GM21515 (cell line): ENCODE results near the gene FAM181A.

Experiments used
- ATAC-seq: cut with Tn5 transposase; IDR thresholded peaks from one replicate; pipeline ENCODE4 v1.9.1; 2021; ENCODE audit not compliant: unreplicated experiment

FAM181A gene

DNA sequence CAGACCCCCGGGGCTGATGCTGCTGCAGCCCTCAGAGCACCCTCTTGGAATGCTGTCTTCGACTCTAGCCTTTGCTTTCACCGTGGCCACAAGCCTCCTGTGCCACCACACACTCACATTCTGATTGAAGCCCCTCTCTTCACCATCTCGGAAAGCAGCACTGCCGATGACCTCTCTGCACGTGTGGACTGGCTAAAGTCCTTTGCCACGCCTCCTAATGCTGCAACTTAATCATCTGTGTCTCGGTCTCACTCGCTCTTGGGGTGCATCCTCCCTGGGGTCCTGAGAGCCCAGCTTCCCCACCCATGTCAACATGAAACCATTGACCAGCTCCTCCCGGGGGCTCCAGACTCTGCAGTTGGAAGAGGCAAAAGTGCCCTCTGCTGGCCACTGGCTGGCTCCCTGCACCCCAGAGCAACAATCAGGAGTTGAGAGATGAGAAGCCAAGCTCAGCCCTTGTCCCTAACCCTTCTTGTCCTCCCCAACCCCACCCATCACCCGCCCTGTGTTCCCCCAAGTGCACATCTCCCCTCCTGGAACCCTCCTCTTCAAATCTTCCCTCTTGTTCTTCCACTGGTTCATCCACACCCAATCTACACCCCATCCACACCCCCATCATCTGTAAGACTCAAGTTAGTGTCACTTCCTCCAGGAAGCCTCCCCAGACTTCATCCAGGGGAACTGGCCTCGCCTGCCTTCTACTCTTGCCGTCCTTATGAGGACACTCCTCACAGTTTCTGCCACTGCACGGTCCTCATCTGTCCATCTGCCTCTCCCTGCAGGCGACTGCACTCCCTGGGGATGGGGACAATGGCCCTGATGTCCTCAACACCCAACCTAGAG is 23.6 kb upstream of the FAM181A start:
- ATAC-seq = no peak

DNA sequence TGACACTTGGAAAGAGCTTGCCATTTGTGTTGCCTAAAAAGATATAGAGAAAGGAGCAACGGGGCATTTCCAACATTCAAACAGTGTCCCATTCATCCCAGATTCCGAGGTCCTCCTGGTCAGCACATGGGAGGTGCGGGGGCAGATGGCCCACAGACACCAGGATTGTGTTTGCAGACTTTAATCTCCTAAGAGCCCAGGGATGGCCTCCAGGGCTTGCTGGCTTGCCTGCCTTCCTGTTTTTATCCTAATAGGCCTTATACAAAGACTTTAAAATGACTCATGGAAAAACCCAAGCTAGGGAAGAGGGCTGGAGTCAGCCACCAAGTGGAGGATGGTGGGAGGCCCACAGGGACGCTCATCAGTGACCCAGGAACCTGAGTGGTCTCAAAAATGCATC is 21.5 kb upstream of the FAM181A start:
- ATAC-seq = no peak

DNA sequence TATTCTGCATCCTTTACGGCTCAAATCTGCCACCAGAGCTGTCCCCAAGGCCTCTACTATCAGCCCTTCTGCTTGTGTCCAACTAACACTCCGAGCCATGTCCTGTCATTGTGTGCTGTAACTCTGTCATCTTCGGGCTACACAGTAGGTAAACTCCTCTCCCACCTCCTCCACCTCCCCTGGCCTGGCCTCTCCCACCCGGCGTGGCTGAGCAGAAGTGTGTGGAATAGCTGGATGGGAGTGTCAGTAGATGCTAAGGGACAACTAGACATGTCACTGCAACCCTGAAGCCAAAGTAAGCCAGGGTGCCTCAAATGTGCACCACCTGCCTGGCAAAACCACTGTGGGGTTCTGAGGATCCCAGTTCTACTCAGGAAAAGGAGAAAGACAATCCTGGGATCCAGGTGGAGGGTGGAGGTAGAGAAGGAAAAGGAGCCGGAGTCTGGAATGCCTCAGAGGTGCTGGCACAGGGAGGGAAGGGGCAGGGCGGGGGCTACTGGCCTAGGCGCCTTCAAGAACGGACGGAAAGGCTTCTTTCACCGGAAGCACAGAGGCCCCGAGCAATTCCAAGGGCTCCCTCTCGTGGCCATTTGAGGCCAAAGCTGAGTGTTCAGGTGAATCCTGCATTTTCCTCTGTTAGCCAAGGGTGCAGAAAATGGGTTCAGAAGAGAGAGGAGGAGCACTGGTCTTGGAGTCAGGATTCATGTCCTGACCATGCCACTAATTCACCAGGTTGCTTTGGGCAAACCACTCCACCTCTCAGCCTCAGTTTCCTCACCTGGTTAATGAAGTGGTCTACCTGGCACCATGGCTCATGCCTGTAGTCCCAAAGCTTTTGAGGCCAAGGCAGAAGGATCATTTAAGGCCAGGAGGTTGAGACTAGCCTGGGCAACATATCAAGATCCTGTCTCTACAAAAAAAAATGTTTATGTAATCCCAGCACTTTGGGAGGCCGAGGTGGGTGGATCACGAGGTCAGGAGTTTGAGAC is 20.5 kb upstream of the FAM181A start:
- ATAC-seq = peak; percentile 70

DNA sequence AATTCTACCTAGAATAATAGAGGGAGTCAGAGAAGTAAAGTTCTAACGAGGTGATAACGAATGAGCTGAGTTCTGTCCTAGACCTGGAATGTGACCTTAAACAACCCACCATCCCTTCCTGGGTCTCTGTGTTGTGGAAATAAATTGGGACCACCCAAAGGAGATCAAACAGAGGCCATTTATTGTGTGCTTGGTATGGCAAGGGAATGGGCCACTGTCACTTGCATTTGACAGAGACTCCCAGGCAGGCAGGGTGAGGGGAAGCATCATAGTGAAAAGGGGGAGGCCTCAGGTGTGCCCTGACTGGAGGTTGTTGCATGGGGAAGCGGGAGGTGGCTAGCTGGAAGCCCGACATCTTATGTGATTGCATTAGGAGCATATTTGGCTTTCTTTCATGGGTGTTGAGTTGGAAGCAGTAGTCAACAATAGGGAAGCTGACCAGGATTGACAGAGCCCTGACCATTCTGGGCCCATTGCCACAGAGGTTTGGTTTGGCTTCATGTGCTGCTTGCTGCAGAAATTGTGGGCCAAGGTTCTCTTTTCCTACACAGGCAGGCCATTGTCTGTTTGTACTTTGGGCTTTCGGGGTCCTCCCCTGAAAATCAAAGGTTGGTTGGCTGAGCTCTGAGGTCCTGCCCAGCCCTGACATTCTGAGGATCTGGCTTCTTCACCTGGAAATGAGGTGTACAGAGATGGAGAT is 17.6 kb upstream of the FAM181A start:
- no peak for ATAC-seq

DNA sequence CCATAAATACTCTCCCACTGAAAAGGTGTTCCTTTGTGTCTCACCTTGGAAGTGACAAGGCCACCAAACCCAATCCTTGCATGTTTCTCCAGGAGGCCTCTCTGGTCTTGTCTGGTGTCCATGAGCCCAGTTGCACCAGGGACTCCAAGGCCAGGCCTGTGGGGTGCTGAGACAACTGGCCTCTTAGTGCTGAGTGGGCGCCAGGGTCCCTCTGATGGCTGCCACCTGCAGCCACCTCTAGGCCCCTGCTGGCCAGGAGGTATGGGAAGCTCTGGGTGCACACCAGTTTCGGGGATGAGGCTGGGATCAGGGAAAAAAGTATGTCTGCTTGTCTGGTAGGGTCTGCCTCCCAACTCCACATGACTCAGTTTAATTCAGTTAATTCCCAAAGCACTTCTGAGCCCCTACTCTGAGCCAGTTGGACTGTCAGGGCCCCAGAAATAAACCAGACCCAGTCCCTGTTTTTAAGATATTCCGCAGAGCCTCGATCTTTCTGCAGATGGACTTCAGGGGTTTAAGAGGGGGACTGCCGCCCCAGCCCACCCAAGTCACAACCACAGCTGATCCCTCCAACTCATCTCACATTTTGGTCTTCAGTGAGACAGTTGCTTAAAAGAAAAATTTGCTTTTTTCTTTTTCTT is 15.0 kb upstream of the FAM181A start:
- ATAC-seq = no peak

DNA sequence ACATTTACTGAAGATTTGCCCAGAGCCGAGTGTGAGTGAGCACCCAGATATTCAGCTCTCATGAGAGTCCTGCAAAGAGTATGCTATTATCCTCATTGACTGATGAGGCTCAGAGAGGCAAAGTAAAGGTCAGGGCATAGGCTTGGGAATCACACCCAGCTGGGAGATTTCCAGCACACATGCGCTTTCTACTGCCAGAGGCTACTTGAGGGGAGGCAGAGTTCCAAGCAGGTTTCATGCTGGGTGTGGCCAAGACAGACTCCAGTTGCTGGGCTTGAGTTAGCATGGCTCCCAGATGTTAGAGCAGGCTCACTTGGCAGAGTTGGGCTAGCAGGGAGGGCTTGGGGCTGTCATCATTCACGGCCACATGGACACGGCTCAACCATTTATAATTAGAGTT is 14.4 kb upstream of the FAM181A start:
- ATAC-seq = no peak

DNA sequence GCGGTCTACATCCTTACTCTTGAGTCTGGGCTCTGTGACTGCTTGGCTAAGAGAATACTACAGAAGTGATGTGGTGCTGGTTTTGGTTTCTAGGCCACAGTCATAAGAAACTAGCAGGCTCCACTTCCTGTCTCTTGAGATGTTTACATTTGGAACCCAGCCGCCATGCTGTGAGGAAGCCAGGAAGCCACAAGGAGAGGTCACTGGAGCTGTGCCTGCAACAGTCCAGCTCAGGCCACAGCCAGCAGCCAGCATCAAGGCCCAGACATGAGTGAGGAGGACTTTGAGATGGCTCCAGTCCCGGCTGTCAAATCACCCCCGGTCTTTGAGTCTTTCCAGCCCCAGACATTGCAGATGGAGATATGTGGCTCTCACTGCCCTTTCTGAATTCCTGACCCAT is 12.9 kb upstream of the FAM181A start:
- ATAC-seq = no peak

DNA sequence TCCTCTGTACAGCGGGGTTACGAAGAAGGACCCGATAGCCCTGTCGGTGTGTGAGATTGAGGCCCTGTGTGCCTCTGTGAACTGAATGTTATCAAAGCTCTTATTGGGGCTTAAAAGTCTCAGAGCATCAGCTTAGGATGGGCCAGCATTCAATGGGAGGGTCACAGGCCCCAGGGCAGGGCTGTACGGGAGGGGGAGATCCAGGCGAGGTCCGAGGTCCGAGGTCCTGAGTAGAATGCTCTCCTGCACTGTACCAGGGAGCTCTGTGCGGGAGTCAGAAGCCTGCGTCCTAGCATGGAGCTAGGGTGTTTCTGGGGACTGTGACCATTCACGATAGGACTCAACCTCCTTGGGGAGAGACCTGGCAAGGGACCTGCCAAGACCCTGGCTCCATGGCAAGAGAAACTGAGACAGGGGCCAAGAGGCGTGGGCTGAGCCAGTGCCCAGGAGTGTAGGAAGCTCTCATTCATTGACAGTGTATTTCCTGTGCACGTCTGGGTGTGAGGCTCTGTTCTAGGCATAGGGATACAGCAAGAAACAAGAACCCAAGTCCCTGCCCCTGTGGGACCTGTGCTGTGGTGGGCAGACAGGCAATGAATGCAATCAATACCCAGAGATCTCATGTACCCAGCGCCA is 12.0 kb upstream of the FAM181A start:
- ATAC-seq = no peak

DNA sequence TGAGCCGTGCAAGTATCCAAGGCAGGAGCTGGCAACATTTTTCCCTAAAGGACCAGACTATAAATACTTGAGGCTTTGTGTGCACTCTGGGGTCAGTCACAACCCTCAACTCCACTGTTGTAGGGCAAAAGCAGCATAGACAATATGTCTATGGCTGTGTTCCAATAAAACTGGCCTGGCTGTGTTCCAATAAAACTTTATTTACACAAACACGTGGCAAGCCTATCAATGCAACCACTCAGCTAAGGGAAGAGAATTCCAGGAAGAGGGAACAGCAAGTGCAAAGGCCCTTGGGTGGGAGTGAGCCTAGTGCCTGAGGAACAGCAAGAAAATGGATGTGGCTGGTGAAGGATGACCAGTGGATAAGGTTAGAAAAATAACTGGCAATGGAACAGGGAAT is 11.3 kb upstream of the FAM181A start:
- no peak for ATAC-seq

DNA sequence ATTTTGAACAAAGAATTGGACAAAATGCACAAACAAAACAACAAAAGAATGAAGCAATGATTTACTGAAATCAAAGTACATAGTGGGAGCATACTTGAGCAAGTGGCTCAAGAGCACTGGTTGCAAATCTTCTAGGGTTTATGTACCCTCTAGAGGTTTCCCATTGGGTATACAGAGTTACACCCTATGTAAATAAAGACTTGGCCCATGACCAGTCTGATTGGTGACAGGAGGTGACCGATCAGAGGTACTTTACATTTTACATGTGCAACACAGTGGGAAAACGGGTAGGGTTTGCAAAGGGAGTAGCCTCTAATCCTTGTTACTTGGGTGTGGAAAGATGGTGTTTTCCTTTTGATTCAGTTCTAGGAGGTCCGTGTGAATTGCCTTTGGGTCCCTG is 10.6 kb upstream of the FAM181A start:
- ATAC-seq = no peak

DNA sequence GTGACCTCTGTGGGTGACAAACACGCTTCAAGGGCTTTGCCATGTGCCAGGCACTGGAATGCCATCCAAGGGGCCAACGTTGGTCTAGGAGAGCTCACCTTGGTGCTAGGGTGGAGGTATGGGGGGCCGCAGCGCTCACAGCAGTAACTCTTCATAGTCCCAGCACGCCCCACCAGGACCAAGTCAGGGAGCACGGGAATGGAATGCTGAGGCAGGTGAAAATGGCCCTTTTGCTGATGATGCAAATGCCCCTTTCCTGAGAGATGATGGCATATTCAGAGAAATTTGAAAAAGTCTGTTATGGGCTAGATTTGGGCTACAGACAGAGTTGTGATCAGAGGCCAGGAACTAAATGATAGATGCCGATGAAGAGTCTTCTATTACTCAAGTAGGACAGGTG is 10.0 kb upstream of the FAM181A start:
- no peak for ATAC-seq

DNA sequence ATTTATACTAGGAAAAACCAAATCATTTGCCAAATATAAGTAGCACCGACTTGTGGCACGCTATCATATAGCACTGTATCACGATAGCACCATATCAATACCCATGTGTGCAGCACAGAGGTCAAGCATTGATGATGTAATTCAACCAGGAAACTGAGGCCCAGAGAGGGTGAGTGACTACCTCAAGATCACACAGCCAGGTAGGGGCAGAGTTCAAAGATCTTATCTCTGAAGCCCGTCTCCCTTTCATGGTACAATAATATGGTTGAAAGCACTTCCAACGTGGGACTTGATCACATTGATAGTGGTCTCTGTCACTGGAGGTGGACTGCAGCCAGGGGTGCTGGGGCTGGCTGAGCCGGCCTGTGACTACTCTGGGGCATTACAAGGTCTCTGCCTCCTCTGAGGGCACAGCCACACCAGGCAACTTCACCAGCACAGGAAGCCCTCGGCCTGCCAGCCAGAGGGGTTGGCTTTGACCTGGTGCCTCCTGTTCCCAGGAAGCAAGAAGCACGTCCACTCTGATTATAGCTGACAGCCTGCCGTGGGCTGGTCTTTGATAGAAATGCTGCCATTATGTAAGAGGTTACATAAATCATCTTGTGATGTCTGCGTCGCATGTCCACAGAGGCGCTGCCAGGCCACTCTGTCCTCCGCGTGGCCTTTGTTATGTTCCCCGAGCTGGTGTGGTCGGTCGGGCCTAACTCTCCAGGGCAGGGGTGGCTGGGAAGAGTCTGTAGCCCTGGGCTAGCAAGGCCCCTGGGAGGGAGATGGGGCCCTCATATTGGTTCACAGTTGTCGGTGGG is 5.9 kb upstream of the FAM181A start:
- ATAC-seq = no peak

DNA sequence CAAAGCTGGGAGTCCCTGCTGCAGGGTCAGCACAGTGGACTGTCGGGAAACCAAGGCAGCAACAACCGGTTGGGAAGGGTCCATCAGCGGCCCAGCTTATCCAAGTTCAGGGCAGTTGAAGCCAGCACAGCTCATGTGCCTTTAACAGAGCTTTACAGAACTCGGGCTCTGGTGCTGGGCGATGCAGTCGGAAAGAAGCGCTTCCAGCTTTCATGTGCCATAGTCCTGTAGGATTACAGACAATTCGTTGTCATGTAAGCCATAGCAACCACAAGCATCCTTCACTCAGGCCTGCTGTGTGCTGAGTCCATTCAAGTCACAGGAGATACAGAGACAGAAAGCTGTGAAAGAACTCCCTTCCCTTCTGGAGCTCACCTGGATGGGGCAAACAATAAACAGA is 3.5 kb upstream of the FAM181A start:
- no peak for ATAC-seq

DNA sequence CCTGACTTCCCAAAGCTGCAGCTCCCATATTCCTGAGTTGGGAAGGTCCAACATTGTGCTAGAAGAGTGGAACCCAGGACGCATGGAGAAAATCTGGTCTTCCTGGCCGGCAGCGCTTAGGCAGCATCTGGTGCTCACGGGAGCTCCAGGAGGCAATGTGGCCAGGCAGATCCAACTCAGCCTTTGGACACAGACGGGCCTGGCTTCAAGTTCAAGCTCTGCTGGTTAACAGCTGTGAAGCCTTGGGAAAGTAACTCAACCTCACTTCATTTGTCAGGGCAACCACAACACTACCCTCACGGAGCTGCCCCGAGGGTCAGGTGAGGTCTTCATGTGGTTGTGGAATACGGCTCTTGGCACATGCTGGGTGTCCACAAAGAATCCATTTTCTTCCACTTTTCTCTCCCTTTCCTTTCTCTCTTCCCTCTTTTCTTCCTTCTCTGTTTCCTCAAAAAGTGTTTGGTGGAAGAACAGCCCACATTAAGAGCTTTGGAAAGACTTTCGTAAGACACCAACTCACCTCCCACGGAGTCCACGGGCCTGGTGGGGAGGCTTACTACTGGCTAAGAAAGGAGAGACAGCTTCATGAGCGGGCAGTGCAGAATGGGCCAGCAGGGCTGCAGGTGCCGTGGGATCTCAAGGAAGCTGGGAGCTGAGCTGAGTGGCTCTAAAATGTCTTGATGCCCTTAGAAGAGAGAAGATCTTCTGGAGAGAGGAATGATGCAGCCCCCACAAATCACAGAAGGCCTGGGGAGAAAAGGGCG is 2.4 kb upstream of the FAM181A start:
- ATAC-seq = no peak

DNA sequence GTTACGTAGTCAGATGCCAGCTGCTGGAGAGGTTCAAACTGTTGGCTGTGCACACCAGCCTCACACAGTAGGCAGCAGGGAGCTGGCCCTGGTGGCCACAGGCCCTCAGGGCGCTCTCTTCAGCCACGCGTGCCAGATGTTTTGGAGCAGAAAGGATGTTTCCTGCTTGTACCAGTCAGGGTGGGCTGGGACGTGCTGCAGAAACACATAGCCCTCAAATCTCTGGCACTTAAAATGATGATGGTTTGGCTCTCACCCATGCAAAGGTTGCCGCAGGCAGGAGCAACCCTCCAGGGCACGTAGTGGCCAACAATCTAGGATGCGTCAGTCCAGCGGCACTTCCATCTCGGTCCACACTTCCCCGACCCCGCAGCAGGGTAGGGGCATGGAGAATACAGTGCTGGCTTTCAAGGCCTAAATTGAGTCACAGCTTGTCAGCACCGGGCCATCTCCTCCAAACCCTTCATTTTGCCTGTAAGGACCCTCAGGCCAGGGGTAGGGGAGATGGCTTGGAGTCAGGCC is 1.7 kb upstream of the FAM181A start:
- ATAC-seq = no peak

DNA sequence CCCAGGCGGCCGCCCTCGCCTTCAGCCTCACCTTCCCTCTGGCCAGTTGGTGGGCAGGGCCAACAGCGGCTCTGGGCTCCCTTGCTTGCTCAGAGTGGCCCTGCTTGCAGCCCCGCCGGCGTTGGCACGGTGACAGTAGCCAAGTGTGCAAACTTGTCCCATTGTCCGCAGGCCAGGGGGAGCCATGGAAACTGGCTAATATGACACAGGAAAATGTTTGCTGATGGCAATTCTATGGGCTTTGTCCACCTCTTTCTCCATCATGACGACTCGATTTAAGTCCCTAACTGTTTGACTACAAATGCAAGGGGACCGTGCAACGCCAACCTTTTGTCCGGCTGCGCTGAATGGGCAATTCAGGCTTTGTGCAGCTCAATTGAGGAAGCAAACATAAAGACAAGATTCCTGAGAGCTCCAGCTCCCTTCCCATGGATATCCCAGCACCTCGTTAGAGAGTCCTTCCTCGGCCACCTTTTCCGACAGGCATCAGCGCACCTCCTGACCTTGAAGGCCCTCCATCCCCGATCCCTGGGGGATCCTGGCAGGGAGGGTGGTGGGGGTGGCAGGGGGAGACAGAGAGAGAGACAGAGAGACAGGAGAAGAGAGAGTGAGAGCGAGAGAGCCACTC is 785 bp upstream of the FAM181A start:
- ATAC-seq = no peak

DNA sequence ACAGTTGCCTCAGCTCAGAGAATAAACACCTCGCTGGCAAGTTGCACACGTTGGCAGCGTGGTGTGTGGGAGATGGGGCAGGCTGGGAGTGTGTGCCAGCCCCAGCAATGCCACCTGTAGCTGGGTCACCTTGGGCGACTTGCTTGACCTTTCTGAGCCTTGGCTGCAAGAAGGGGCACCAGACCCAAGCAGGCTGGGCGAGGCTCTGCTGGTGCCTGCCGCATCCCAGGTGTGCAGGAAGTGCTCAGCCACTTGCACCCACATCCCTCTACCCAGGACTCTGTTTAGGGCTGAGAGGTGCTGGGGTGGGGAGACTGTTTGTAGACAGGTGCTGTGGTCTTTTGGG is 629 bp downstream of the FAM181A start:
- no peak for ATAC-seq
